Activated T-cell treated with anti-CD3 and anti-CD28 coated beads for 48 hours (primary cell): Measurements from ENCODE around the gene MTHFD2.
"Not testable (repeated sequence)": the region's sequence is repeated elsewhere in the genome, so short reads cannot be mapped to it uniquely, and the experiment has no call there.

Source experiments
- DNase-seq: peaks from one replicate; pipeline ENCODE4 v3.0.0-alpha.2; 2020; ENCODE audit warnings: low read depth

The MTHFD2 gene

GRCh38 chr2:74198461-74199274 lies at the start of gene MTHFD2:
MTHFD2 (plus strand) TSS chr2:74198615; CDS start chr2:74198642, 27 bp downstream.
- peak; percentile 92 for DNase-seq

- DNase-seq = no peak
Measured at GRCh38 chr2:74149247-74149525, 49.2 kb upstream of the MTHFD2 start.

GRCh38 chr2:74149570-74150319 lies 48.7 kb upstream of the MTHFD2 start:
- DNase-seq = no peak

GRCh38 chr2:74152954-74153353 lies 45.5 kb upstream of the MTHFD2 start:
- DNase-seq = no peak

GRCh38 chr2:74155830-74156229 lies 42.6 kb upstream of the MTHFD2 start:
- no peak for DNase-seq

- no peak for DNase-seq
Measured at GRCh38 chr2:74162951-74163350, 35.5 kb upstream of the MTHFD2 start.

GRCh38 chr2:74164761-74165160 lies 33.7 kb upstream of the MTHFD2 start:
- DNase-seq = no peak

GRCh38 chr2:74168739-74169138 lies 29.7 kb upstream of the MTHFD2 start:
- no peak for DNase-seq

GRCh38 chr2:74174909-74175308 lies 23.5 kb upstream of the MTHFD2 start:
- DNase-seq = no peak

GRCh38 chr2:74177696-74178095 lies 20.7 kb upstream of the MTHFD2 start:
- no peak for DNase-seq

- peak; percentile 98 for DNase-seq
Measured at GRCh38 chr2:74178211-74179062, 20.0 kb upstream of the MTHFD2 start, which contains the start of gene MOB1A. MOB1A (minus strand) TSS chr2:74178879; CDS start chr2:74178674, 205 bp downstream.

GRCh38 chr2:74179063-74179865 lies 19.2 kb upstream of the MTHFD2 start:
- DNase-seq = no peak

GRCh38 chr2:74181739-74182138 lies 16.7 kb upstream of the MTHFD2 start:
- DNase-seq = no peak

- no peak for DNase-seq
Measured at GRCh38 chr2:74183878-74184277, 14.5 kb upstream of the MTHFD2 start.

- no peak for DNase-seq
Measured at GRCh38 chr2:74186038-74186437, 12.4 kb upstream of the MTHFD2 start.

- not testable (repeated sequence) for DNase-seq
Measured at GRCh38 chr2:74186706-74187105, 11.7 kb upstream of the MTHFD2 start.

GRCh38 chr2:74188018-74188601 lies 10.3 kb upstream of the MTHFD2 start:
- DNase-seq = no peak

- DNase-seq = no peak
Measured at GRCh38 chr2:74188696-74189095, 9.7 kb upstream of the MTHFD2 start.

- DNase-seq = no peak
Measured at GRCh38 chr2:74191596-74192380, 6.6 kb upstream of the MTHFD2 start.

- DNase-seq = no peak
Measured at GRCh38 chr2:74194799-74195198, 3.6 kb upstream of the MTHFD2 start.
